Mammary epithelial cell (primary cell): ENCODE data around the gene PDE3A.

ENCODE experiments used
- EZH2 ChIP-seq: IDR thresholded peaks from 2 replicates; pipeline ENCODE4 v1.6.1; 2012; ENCODE audit warnings: low read length, inconsistent platforms, borderline replicate concordance
- TF ChIP-seq, protein P1 (sequence below), 2 donors: IDR thresholded peaks in 1 of 2; conservative IDR thresholded peaks in 1 of 2; 2 replicates each; pipeline ENCODE4 v1.5.1; 2011 to 2012; ENCODE audit warnings: inconsistent platforms in 2 of 2, low read length in 2 of 2, mild to moderate bottlenecking in 2 of 2, control low read depth in 1 of 2, low read depth in 1 of 2; ENCODE audit not compliant: insufficient read depth in 1 of 2; ENCODE audit errors: extremely low read depth in 1 of 2

GRCh38 chr12:20572451-20572850, 204.1 kb downstream of the PDE3A start:
- TF ChIP-seq, protein P1, sequence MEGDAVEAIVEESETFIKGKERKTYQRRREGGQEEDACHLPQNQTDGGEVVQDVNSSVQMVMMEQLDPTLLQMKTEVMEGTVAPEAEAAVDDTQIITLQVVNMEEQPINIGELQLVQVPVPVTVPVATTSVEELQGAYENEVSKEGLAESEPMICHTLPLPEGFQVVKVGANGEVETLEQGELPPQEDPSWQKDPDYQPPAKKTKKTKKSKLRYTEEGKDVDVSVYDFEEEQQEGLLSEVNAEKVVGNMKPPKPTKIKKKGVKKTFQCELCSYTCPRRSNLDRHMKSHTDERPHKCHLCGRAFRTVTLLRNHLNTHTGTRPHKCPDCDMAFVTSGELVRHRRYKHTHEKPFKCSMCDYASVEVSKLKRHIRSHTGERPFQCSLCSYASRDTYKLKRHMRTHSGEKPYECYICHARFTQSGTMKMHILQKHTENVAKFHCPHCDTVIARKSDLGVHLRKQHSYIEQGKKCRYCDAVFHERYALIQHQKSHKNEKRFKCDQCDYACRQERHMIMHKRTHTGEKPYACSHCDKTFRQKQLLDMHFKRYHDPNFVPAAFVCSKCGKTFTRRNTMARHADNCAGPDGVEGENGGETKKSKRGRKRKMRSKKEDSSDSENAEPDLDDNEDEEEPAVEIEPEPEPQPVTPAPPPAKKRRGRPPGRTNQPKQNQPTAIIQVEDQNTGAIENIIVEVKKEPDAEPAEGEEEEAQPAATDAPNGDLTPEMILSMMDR (conservative IDR thresholded peaks at IDR 0.05 in 1 of 2, IDR thresholded peaks at IDR 0.05 in 1 of 2; ENCODE audit: extremely low read depth in 1 of 2, insufficient read depth in 1 of 2, low read depth in 1 of 2, low read length in 2 of 2), result no peak
- TF ChIP-seq EZH2, result no peak
